ENCODE measurements around the gene GRIPAP1. TPM values are rescaled to one million over a fixed set of nuclear protein-coding genes. Genes with fewer than 3 reads are reported as not detected.

The GRIPAP1 gene
- total and polyA plus RNA-seq, 2 of the 13 experiments (the other 11 are each of a cell fraction or from before 2014, with no cell fraction given): 16.1 to 22.6 TPM

- Histone ChIP-seq H3K9me3 (ENCODE audit: low read length) (no peaks in the 10 kb centered on the region), H3K4me3 (replicated peaks in 1 of 3; ENCODE audit: insufficient read depth in 1 of 3, low read depth in 2 of 3, low read length in 3 of 3) (no peak overlapping the region), H3K4me1 (ENCODE audit: insufficient read depth, low read length) (no peaks in the 10 kb centered on the region), H3K27me3 (ENCODE audit: control insufficient read depth in 1 of 2, insufficient read depth in 2 of 2, low read length in 2 of 2) (no peaks in the 10 kb centered on the region), H4K20me1 (ENCODE audit: insufficient read depth, low read length) (no peaks in the 10 kb centered on the region), H3K79me2 (ENCODE audit: insufficient read depth, low read length) (no peaks in the 10 kb centered on the region), H3K4me2 (ENCODE audit: low read depth, low read length) (no peak overlapping the region), H3K27ac (ENCODE audit: extremely low read length, insufficient read depth, low read length) (no peak overlapping the region), H3K9ac (ENCODE audit: insufficient read depth, low read depth, low read length) (no peak overlapping the region), H3K36me3 (replicated peaks in 1 of 2; ENCODE audit: control insufficient read depth in 1 of 2, insufficient read depth in 2 of 2, low read length in 2 of 2) (peaks cover 5 to 23% of the 10 kb centered on the region in 2 experiments; a peak in 4 of 5 replicates), H2AFZ (ENCODE audit: low read length) (no peak overlapping the region)
- ChIA-PET POLR2A (no interaction called here), CTCF (ENCODE audit: low intra/inter-chr PET ratio, low total read pairs) (no interaction called here)
- BruUV-seq (replicated peaks): no TSS peak
- in situ Hi-C loops (cut with HindIII; ENCODE audit: extremely low pct_ligation_motif_present, low pct_unique_long_range_greater_than_20kb): no loop called here
- no peak for ATAC-seq
- intact Hi-C loops (cut with micrococcal nuclease; ENCODE audit: unreplicated experiment): loop anchor here (1.0 kb wide), 1 partner anchor 17 kb away; no protein-coding TSS in a partner anchor
- FAIRE-seq: no peak
- WGBS (ENCODE audit: low lambda C conversion rate): 100% methylated on average over 2 of the region's 2 CpGs
- no peak for DNase-seq (ENCODE audit: low spot score)
- TF ChIP-seq RXRB (CRISPR knock-in tag; IDR thresholded peaks at IDR 0.05; ENCODE audit: borderline replicate concordance): no peak
- TF ChIP-seq ZNF589 (CRISPR knock-in tag; conservative IDR thresholded peaks at IDR 0.05): no peak
- TF ChIP-seq, protein P1, sequence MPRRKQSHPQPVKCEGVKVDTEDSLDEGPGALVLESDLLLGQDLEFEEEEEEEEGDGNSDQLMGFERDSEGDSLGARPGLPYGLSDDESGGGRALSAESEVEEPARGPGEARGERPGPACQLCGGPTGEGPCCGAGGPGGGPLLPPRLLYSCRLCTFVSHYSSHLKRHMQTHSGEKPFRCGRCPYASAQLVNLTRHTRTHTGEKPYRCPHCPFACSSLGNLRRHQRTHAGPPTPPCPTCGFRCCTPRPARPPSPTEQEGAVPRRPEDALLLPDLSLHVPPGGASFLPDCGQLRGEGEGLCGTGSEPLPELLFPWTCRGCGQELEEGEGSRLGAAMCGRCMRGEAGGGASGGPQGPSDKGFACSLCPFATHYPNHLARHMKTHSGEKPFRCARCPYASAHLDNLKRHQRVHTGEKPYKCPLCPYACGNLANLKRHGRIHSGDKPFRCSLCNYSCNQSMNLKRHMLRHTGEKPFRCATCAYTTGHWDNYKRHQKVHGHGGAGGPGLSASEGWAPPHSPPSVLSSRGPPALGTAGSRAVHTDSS (CRISPR knock-in tag; conservative IDR thresholded peaks at IDR 0.05): no peak
- TF ChIP-seq ZNF761 (CRISPR knock-in tag; conservative IDR thresholded peaks at IDR 0.05): no peak
- no peak for TF ChIP-seq MXD4 (CRISPR knock-in tag; IDR thresholded peaks at IDR 0.05)
- no peak for TF ChIP-seq JUN (CRISPR knock-in tag; IDR thresholded peaks at IDR 0.05)
- no peak for TF ChIP-seq CCDC6 (CRISPR knock-in tag; IDR thresholded peaks at IDR 0.05)
- no peak for TF ChIP-seq ZBTB4 (CRISPR knock-in tag; IDR thresholded peaks at IDR 0.05; ENCODE audit: borderline replicate concordance)
- TF ChIP-seq, protein P2, sequence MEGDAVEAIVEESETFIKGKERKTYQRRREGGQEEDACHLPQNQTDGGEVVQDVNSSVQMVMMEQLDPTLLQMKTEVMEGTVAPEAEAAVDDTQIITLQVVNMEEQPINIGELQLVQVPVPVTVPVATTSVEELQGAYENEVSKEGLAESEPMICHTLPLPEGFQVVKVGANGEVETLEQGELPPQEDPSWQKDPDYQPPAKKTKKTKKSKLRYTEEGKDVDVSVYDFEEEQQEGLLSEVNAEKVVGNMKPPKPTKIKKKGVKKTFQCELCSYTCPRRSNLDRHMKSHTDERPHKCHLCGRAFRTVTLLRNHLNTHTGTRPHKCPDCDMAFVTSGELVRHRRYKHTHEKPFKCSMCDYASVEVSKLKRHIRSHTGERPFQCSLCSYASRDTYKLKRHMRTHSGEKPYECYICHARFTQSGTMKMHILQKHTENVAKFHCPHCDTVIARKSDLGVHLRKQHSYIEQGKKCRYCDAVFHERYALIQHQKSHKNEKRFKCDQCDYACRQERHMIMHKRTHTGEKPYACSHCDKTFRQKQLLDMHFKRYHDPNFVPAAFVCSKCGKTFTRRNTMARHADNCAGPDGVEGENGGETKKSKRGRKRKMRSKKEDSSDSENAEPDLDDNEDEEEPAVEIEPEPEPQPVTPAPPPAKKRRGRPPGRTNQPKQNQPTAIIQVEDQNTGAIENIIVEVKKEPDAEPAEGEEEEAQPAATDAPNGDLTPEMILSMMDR (CRISPR knock-in tag; IDR thresholded peaks at IDR 0.05): no peak
- TF ChIP-seq MIER3 (CRISPR knock-in tag; IDR thresholded peaks at IDR 0.05; ENCODE audit: borderline replicate concordance): no peak
- TF ChIP-seq TBX3 (IDR thresholded peaks at IDR 0.05; ENCODE audit: borderline replicate concordance): no peak
- TF ChIP-seq PLRG1 (conservative IDR thresholded peaks at IDR 0.05): no peak
- no peak for TF ChIP-seq GTF2F1 (IDR thresholded peaks at IDR 0.05; ENCODE audit: low read length)
- TF ChIP-seq TCF12 (IDR thresholded peaks at IDR 0.05): no peak
- TF ChIP-seq TCF12 (CRISPR knock-in tag; IDR thresholded peaks at IDR 0.05): no peak
- TF ChIP-seq, protein P3, sequence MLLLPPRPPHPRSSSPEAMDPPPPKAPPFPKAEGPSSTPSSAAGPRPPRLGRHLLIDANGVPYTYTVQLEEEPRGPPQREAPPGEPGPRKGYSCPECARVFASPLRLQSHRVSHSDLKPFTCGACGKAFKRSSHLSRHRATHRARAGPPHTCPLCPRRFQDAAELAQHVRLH (CRISPR knock-in tag; IDR thresholded peaks at IDR 0.05; ENCODE audit: borderline replicate concordance, low read depth): no peak
- no peak for TF ChIP-seq ZSCAN25 (CRISPR knock-in tag; IDR thresholded peaks at IDR 0.05)
- no peak for TF ChIP-seq E2F1 (CRISPR knock-in tag; IDR thresholded peaks at IDR 0.05)
Observed at GRCh38 chrX:48927736-48928382, 74.2 kb downstream of the GRIPAP1 start.
